NT2/D1 (cell line): ENCODE results near the gene TACR2.

ENCODE experiments used
- SUZ12 ChIP-seq: IDR thresholded peaks from 2 replicates; pipeline ENCODE4 v1.6.1; 2011; ENCODE audit not compliant: insufficient read length, insufficient read depth; ENCODE audit errors: extremely low read depth
- YY1 ChIP-seq: IDR thresholded peaks from 2 replicates; pipeline ENCODE4 v1.6.1; 2011; ENCODE audit not compliant: insufficient read length, insufficient read depth
- ZNF274 ChIP-seq: IDR thresholded peaks from 2 replicates; pipeline ENCODE4 v1.6.1; 2011; ENCODE audit warnings: mild to moderate bottlenecking, low read depth, low read length

DNA sequence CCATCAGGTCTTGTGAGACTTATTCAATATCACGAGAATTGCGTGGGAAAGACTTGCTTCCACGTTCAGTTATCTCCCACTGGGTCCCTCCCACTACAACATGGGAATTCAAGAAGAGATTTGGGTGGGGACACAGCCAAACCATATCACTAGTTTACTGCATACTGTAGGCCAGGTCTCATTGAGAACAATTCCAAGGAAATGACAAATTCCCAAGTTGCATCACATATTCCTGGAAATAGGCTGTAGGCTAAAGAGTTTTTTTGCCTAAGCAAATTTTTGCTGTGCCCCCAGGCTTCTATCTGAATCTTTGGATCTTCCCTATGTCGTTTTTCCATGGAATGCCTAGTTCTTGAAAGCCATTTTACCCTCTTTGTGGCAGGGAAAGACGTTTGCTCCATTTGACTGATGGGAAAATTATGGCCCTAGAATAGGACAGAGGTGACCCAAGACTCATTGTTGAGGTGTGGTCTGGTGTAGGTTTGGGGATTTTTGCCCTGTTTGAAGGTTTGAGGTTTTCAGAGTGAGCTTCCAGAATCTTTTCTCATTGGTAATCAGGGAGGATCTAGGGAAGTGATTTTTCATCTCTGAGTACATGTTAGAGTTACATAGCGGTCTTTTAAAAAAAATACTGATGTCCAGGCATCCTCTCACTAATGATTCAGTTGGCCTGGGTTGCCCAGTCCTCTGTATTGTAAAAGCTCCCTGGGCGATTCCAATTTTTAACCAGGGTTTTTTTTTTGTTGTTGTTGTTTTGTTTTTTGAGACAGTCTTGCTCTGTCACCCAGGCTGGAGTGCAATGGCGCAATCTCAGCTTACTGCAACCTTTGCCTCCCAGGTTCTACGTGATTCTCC lies 44.4 kb downstream of the TACR2 start:
- TF ChIP-seq SUZ12 = no peak
- no peak for TF ChIP-seq YY1
- no peak for TF ChIP-seq ZNF274
